ENCODE measurements around the gene SERPINB1.
"Not testable (repeated sequence)": the region's sequence is repeated elsewhere in the genome, so short reads cannot be mapped to it uniquely, and the experiment has no call there.

SERPINB1 gene

GRCh38 chr6:2861060-2861821 is 19.6 kb upstream of the SERPINB1 start:
- Histone ChIP-seq H3K36me3 (ENCODE audit: insufficient read depth, low read length) (no peaks in the 10 kb centered on the region), H3K9me3 (ENCODE audit: low read depth, low read length) (no peaks in the 10 kb centered on the region), H3K27ac (peak overlapping the region; percentile 59; the same call in 1 of the 2 replicates), H3K9ac (ENCODE audit: insufficient read length) (no peak overlapping the region), H3K4me3 (no peak overlapping the region)
- TF ChIP-seq POLR2AphosphoS5 (IDR thresholded peaks at IDR 0.05; ENCODE audit: borderline replicate concordance, low read depth, low read length) (no peak), FOXP2 (optimal IDR thresholded peaks at IDR 0.05; ENCODE audit: control extremely low read depth, extremely low read length, insufficient read depth) (no peak), EZH2 (IDR thresholded peaks at IDR 0.05) (no peak)
- DNase-seq (ENCODE audit: low read depth, low spot score) = no peak

GRCh38 chr6:2860706-2861059 is 19.0 kb upstream of the SERPINB1 start:
- not testable (repeated sequence) for H3K27ac ChIP-seq; H3K4me3 ChIP-seq; H3K36me3 ChIP-seq (ENCODE audit: insufficient read depth, low read length); H3K9ac ChIP-seq (ENCODE audit: insufficient read length); DNase-seq (ENCODE audit: low read depth, low spot score); H3K9me3 ChIP-seq (ENCODE audit: low read depth, low read length)

GRCh38 chr6:2859798-2860705 is 18.4 kb upstream of the SERPINB1 start:
- DNase-seq (ENCODE audit: low read depth, low spot score); H3K9me3 ChIP-seq (ENCODE audit: low read depth, low read length); H3K9ac ChIP-seq (ENCODE audit: insufficient read length); H3K4me3 ChIP-seq; H3K36me3 ChIP-seq (ENCODE audit: insufficient read depth, low read length): not testable (repeated sequence)
- H3K27ac ChIP-seq = peak overlapping the region; percentile 16

- Histone ChIP-seq H3K4me3 (no peak overlapping the region), H3K9me3 (ENCODE audit: low read depth, low read length) (no peaks in the 10 kb centered on the region), H3K27ac (peak overlapping the region; percentile 16), H3K9ac (ENCODE audit: insufficient read length) (no peak overlapping the region), H3K36me3 (ENCODE audit: insufficient read depth, low read length) (no peaks in the 10 kb centered on the region)
- DNase-seq (ENCODE audit: low read depth, low spot score) = no peak
- TF ChIP-seq POLR2AphosphoS5 (IDR thresholded peaks at IDR 0.05; ENCODE audit: borderline replicate concordance, low read depth, low read length) (no peak), FOXP2 (optimal IDR thresholded peaks at IDR 0.05; ENCODE audit: control extremely low read depth, extremely low read length, insufficient read depth) (no peak), EZH2 (IDR thresholded peaks at IDR 0.05) (no peak)
Measured at GRCh38 chr6:2859185-2859700, 17.6 kb upstream of the SERPINB1 start.

GRCh38 chr6:2857580-2858337 is 16.1 kb upstream of the SERPINB1 start:
- no peak for TF ChIP-seq FOXP2 (optimal IDR thresholded peaks at IDR 0.05; ENCODE audit: control extremely low read depth, extremely low read length, insufficient read depth)
- peak; percentile 63 for TF ChIP-seq POLR2AphosphoS5 (IDR thresholded peaks at IDR 0.05; ENCODE audit: borderline replicate concordance, low read depth, low read length)
- peak overlapping the region; percentile 94 for H3K27ac ChIP-seq
- H3K9ac ChIP-seq (ENCODE audit: insufficient read length) = peak overlapping the region; percentile 65
- no peaks in the 10 kb centered on the region for H3K36me3 ChIP-seq (ENCODE audit: insufficient read depth, low read length)
- no peaks in the 10 kb centered on the region for H3K9me3 ChIP-seq (ENCODE audit: low read depth, low read length)
- H3K4me3 ChIP-seq = peak overlapping the region; percentile 65
- peak; percentile 79 for DNase-seq (ENCODE audit: low read depth, low spot score)

GRCh38 chr6:2857185-2857579 is 15.5 kb upstream of the SERPINB1 start:
- Histone ChIP-seq H3K4me3 (no peak overlapping the region), H3K9ac (ENCODE audit: insufficient read length) (no peak overlapping the region)
- TF ChIP-seq POLR2AphosphoS5 (IDR thresholded peaks at IDR 0.05; ENCODE audit: borderline replicate concordance, low read depth, low read length) (no peak), FOXP2 (optimal IDR thresholded peaks at IDR 0.05; ENCODE audit: control extremely low read depth, extremely low read length, insufficient read depth) (no peak), EZH2 (IDR thresholded peaks at IDR 0.05) (no peak)

GRCh38 chr6:2855061-2855519 is 13.4 kb upstream of the SERPINB1 start:
- Histone ChIP-seq H3K4me3 (no peak overlapping the region), H3K9me3 (ENCODE audit: low read depth, low read length) (no peaks in the 10 kb centered on the region), H3K9ac (ENCODE audit: insufficient read length) (no peak overlapping the region), H3K36me3 (ENCODE audit: insufficient read depth, low read length) (no peaks in the 10 kb centered on the region), H3K27ac (peak overlapping the region; percentile 95)
- DNase-seq (ENCODE audit: low read depth, low spot score) = no peak
- TF ChIP-seq FOXP2 (optimal IDR thresholded peaks at IDR 0.05; ENCODE audit: control extremely low read depth, extremely low read length, insufficient read depth) (no peak), POLR2AphosphoS5 (IDR thresholded peaks at IDR 0.05; ENCODE audit: borderline replicate concordance, low read depth, low read length) (no peak), EZH2 (IDR thresholded peaks at IDR 0.05) (no peak)

More at GRCh38 chr6:2857185-2857579, 15.5 kb upstream of the SERPINB1 start:
- Histone ChIP-seq H3K27ac (peak overlapping the region; percentile 94), H3K9me3 (ENCODE audit: low read depth, low read length) (no peaks in the 10 kb centered on the region), H3K36me3 (ENCODE audit: insufficient read depth, low read length) (no peaks in the 10 kb centered on the region)
- no peak for DNase-seq (ENCODE audit: low read depth, low spot score)

GRCh38 chr6:2854396-2854982 is 12.8 kb upstream of the SERPINB1 start:
- H3K4me3 ChIP-seq = peak overlapping the region; percentile 77
- TF ChIP-seq FOXP2 (optimal IDR thresholded peaks at IDR 0.05; ENCODE audit: control extremely low read depth, extremely low read length, insufficient read depth) (no peak), POLR2AphosphoS5 (IDR thresholded peaks at IDR 0.05; ENCODE audit: borderline replicate concordance, low read depth, low read length) (no peak), EZH2 (IDR thresholded peaks at IDR 0.05) (no peak)

More at GRCh38 chr6:2854396-2854982, 12.8 kb upstream of the SERPINB1 start:
- Histone ChIP-seq H3K9ac (ENCODE audit: insufficient read length) (peak overlapping the region; percentile 64), H3K36me3 (ENCODE audit: insufficient read depth, low read length) (no peaks in the 10 kb centered on the region), H3K9me3 (ENCODE audit: low read depth, low read length) (no peaks in the 10 kb centered on the region), H3K27ac (peak overlapping the region; percentile 95)
- DNase-seq (ENCODE audit: low read depth, low spot score) = no peak
